H9 (cell line): ENCODE data around the gene ZNF70. TPM values are rescaled to one million over a fixed set of nuclear protein-coding genes. Genes with fewer than 3 reads are reported as not detected.

ENCODE experiments used
- DNase-seq: peaks from one replicate; pipeline ENCODE4 v3.0.0-alpha.2; 2017
- H2AFZ ChIP-seq: one replicate; pipeline ENCODE4 v1.6.1; 2013; ENCODE audit warnings: mild to moderate bottlenecking, low read length, control low read depth, moderate library complexity
- H2AK5ac ChIP-seq: 2 replicates; pipeline ENCODE4 v1.6.1; 2013; ENCODE audit warnings: low read length, control low read depth, mixed read lengths; ENCODE audit not compliant: insufficient read length
- H2BK120ac ChIP-seq: one replicate; pipeline ENCODE4 v1.6.1; 2013; ENCODE audit warnings: low read depth, mild to moderate bottlenecking, low read length, control low read depth, inconsistent platforms; ENCODE audit not compliant: poor library complexity, severe bottlenecking
- H2BK12ac ChIP-seq: 2 replicates; pipeline ENCODE4 v1.6.1; 2013; ENCODE audit warnings: low read length, control low read depth, mixed read lengths, low read depth; ENCODE audit not compliant: insufficient read length
- H2BK15ac ChIP-seq: 2 replicates; pipeline ENCODE4 v1.6.1; 2013; ENCODE audit warnings: low read depth, low read length, control low read depth
- H2BK20ac ChIP-seq: one replicate; pipeline ENCODE4 v1.6.1; 2013; ENCODE audit warnings: low read depth, mild to moderate bottlenecking, low read length, control low read depth, inconsistent platforms; ENCODE audit not compliant: poor library complexity, severe bottlenecking
- H2BK5ac ChIP-seq: 2 replicates; pipeline ENCODE4 v1.6.1; 2013; ENCODE audit warnings: low read length, control low read depth, mixed read lengths; ENCODE audit not compliant: insufficient read length
- H3K14ac ChIP-seq: 2 replicates; pipeline ENCODE4 v1.6.1; 2013; ENCODE audit warnings: low read length, control low read depth; ENCODE audit not compliant: insufficient read depth
- H3K18ac ChIP-seq: 2 replicates; pipeline ENCODE4 v1.6.1; 2013; ENCODE audit warnings: low read depth, mild to moderate bottlenecking, mixed read lengths, low read length, control low read depth; ENCODE audit not compliant: insufficient read length
- H3K23ac ChIP-seq: 2 replicates; pipeline ENCODE4 v1.6.1; 2013; ENCODE audit warnings: low read length, control low read depth, mixed read lengths, low read depth; ENCODE audit not compliant: insufficient read length
- H3K23me2 ChIP-seq: 2 replicates; pipeline ENCODE4 v1.6.1; 2013; ENCODE audit warnings: low read depth, mild to moderate bottlenecking, mixed read lengths, low read length, control low read depth; ENCODE audit not compliant: insufficient read length, poor library complexity, severe bottlenecking
- H3K27ac ChIP-seq: 2 replicates; pipeline ENCODE4 v1.5.1; 2013; ENCODE audit warnings: low read length, control low read depth, mixed read lengths, low read depth; ENCODE audit not compliant: insufficient read length
- H3K27me3 ChIP-seq: 2 replicates; pipeline ENCODE4 v1.6.1; 2013; ENCODE audit warnings: low read length, control low read depth, inconsistent platforms; ENCODE audit not compliant: insufficient read depth
- H3K4ac ChIP-seq: 2 replicates; pipeline ENCODE4 v1.6.1; 2013; ENCODE audit warnings: low read depth, mild to moderate bottlenecking, control low read depth, inconsistent platforms, low read length, moderate library complexity
- H3K4me1 ChIP-seq: 2 replicates; pipeline ENCODE4 v1.6.1; 2013; ENCODE audit warnings: low read length, control low read depth, inconsistent platforms; ENCODE audit not compliant: insufficient read depth
- H3K4me2 ChIP-seq: 2 replicates; pipeline ENCODE4 v1.6.1; 2013; ENCODE audit warnings: low read length, control low read depth, mixed read lengths; ENCODE audit not compliant: insufficient read length, insufficient read depth
- H3K56ac ChIP-seq: 2 replicates; pipeline ENCODE4 v1.6.1; 2013; ENCODE audit warnings: low read depth, mild to moderate bottlenecking, mixed read lengths, low read length, control low read depth; ENCODE audit not compliant: insufficient read length
- H3K79me1 ChIP-seq: 2 replicates; pipeline ENCODE4 v1.6.1; 2013; ENCODE audit warnings: low read depth, mild to moderate bottlenecking, moderate library complexity, low read length, control low read depth, inconsistent platforms; ENCODE audit not compliant: insufficient read depth, poor library complexity, severe bottlenecking
- H3K79me2 ChIP-seq: 2 replicates; pipeline ENCODE4 v1.6.1; 2013; ENCODE audit warnings: low read length, control low read depth, inconsistent platforms; ENCODE audit not compliant: insufficient read depth
- H3K9ac ChIP-seq: 2 replicates; pipeline ENCODE4 v1.6.1; 2013; ENCODE audit warnings: low read length, control low read depth, mixed read lengths; ENCODE audit not compliant: insufficient read length; ENCODE audit errors: extremely low read depth
- H3K9me3 ChIP-seq: one replicate; pipeline ENCODE4 v1.6.1; 2013; ENCODE audit warnings: low read depth, low read length, inconsistent platforms; ENCODE audit not compliant: control insufficient read depth
- H3T11ph ChIP-seq: one replicate; pipeline ENCODE4 v1.6.1; 2013; ENCODE audit warnings: mild to moderate bottlenecking, low read length, control low read depth, inconsistent platforms
- H4K20me1 ChIP-seq: one replicate; pipeline ENCODE4 v1.6.1; 2013; ENCODE audit not compliant: control insufficient read depth, insufficient read length, insufficient read depth
- H4K5ac ChIP-seq: 2 replicates; pipeline ENCODE4 v1.6.1; 2013; ENCODE audit warnings: low read depth, mild to moderate bottlenecking, mixed read lengths, low read length, control low read depth; ENCODE audit not compliant: insufficient read length
- H4K8ac ChIP-seq: replicated peaks from 2 replicates; pipeline ENCODE4 v1.6.1; 2013; ENCODE audit warnings: low read length, control low read depth, mixed read lengths, low read depth; ENCODE audit not compliant: insufficient read length
- H4K91ac ChIP-seq: 2 replicates; pipeline ENCODE4 v1.6.1; 2013; ENCODE audit warnings: low read depth, mild to moderate bottlenecking, moderate library complexity, mixed read lengths, low read length, control low read depth; ENCODE audit not compliant: insufficient read length
- H3K27ac Mint-ChIP-seq, 3 experiments: 2 replicates in 2 of 3; 3 replicates in 1 of 3; pipeline ENCODE4 v1.8.0; 2020 to 2021; ENCODE audit warnings: mixed read lengths in 3 of 3, mild to moderate bottlenecking in 1 of 3, moderate library complexity in 1 of 3
- H3K27me3 Mint-ChIP-seq: 2 replicates; pipeline ENCODE4 v1.8.0; 2021; ENCODE audit warnings: low read depth, mild to moderate bottlenecking, moderate library complexity, mixed read lengths
- H3K36me3 Mint-ChIP-seq, 3 experiments: 2 replicates in 2 of 3; 3 replicates in 1 of 3; pipeline ENCODE4 v1.8.0; 2020 to 2021; ENCODE audit warnings: low read depth in 3 of 3, mixed read lengths in 3 of 3; ENCODE audit not compliant: insufficient read depth in 1 of 3
- H3K4me1 Mint-ChIP-seq, 2 experiments: 2 replicates each; pipeline ENCODE4 v1.8.0; 2020; ENCODE audit warnings: mixed read lengths in 2 of 2
- H3K4me3 Mint-ChIP-seq, 2 experiments: 2 replicates in 1 of 2; 3 replicates in 1 of 2; pipeline ENCODE4 v1.8.0; 2020 to 2021; ENCODE audit warnings: mild to moderate bottlenecking in 2 of 2, mixed read lengths in 2 of 2, moderate library complexity in 1 of 2
- H3K9me3 Mint-ChIP-seq, 2 experiments: 2 replicates in 1 of 2; 3 replicates in 1 of 2; pipeline ENCODE4 v1.8.0; 2020; ENCODE audit warnings: mild to moderate bottlenecking in 2 of 2, mixed read lengths in 2 of 2, moderate library complexity in 1 of 2
- WGBS: extraction: QIAGEN DNeasy Blood & Tissue Kit; methylation state at CpG from one replicate; pipeline ENCODE4 v1.1.7; 2013; ENCODE audit warnings: missing lambda C conversion rate, low lambda C conversion rate, mixed read lengths; ENCODE audit not compliant: insufficient read length; ENCODE audit errors: extremely low coverage; 5-methylcytosine and 5-hydroxymethylcytosine counted together
- total RNA-seq: library from RNA; stranded (reverse); gene quantifications from 2 replicates; pipeline ENCODE4 v1.2.1, GENCODE V29; 2021
- TF ChIP-seq, protein P1 (sequence below): fragments of 200-600 bp; sonication (generic); conservative IDR thresholded peaks from 3 replicates; pipeline ENCODE4 v1.8.0; 2021; ENCODE audit warnings: antibody characterized with exemption, mild to moderate bottlenecking

The ZNF70 gene
- total RNA-seq, 1 experiment from 2014 or later = 3.5 TPM

DNA sequence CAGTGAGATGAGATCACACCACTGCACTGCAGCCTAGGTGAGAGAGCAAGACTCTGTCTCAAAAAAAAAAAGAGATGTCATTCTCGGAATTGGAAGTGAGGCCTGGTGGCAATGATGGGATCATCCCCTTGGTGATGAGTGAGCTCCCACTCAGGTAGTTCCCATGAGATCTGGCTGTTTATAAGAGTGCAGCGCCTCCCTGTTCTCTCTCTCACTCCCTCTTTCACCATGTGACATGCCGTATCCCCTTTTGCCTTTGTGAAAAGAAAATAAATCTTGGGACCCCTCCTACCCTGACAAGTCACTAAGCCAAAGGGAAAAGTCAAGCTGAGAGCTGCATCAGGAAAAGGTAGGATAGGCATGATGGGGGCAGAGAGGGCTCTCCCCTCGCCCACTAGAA lies 28.8 kb downstream of the ZNF70 start:
- Mint-ChIP-seq H3K4me1 (peaks cover 0 to 4% of the 10 kb centered on the region in 2 experiments; a peak in 2 of 4 replicates), H3K27me3 (peaks cover 8% of the 10 kb centered on the region), H3K9me3 (no peaks in the 10 kb centered on the region), H3K36me3 (no peaks in the 10 kb centered on the region), H3K27ac (no peak overlapping the region), H3K4me3 (no peak overlapping the region)
- Histone ChIP-seq H2BK12ac (no peak overlapping the region), H4K20me1 (no peaks in the 10 kb centered on the region), H3K79me2 (no peaks in the 10 kb centered on the region), H2BK120ac (no peak overlapping the region), H3K79me1 (no peaks in the 10 kb centered on the region), H2AK5ac (no peak overlapping the region), H3K56ac (no peak overlapping the region), H3T11ph (no peak overlapping the region), H3K23me2 (no peaks in the 10 kb centered on the region), H3K27ac (no peak overlapping the region), H3K4me2 (no peak overlapping the region), H2BK5ac (no peak overlapping the region), H3K4me1 (no peaks in the 10 kb centered on the region), H3K14ac (no peak overlapping the region), H4K5ac (no peak overlapping the region), H3K4ac (no peak overlapping the region), H3K23ac (no peak overlapping the region), H3K9ac (no peak overlapping the region), H4K91ac (no peak overlapping the region), H2AFZ (no peak overlapping the region), H3K18ac (no peak overlapping the region), H2BK15ac (no peak overlapping the region), H4K8ac (no peak overlapping the region), H3K27me3 (no peaks in the 10 kb centered on the region), H3K9me3 (no peaks in the 10 kb centered on the region), H2BK20ac (no peak overlapping the region)
- TF ChIP-seq, protein P1, sequence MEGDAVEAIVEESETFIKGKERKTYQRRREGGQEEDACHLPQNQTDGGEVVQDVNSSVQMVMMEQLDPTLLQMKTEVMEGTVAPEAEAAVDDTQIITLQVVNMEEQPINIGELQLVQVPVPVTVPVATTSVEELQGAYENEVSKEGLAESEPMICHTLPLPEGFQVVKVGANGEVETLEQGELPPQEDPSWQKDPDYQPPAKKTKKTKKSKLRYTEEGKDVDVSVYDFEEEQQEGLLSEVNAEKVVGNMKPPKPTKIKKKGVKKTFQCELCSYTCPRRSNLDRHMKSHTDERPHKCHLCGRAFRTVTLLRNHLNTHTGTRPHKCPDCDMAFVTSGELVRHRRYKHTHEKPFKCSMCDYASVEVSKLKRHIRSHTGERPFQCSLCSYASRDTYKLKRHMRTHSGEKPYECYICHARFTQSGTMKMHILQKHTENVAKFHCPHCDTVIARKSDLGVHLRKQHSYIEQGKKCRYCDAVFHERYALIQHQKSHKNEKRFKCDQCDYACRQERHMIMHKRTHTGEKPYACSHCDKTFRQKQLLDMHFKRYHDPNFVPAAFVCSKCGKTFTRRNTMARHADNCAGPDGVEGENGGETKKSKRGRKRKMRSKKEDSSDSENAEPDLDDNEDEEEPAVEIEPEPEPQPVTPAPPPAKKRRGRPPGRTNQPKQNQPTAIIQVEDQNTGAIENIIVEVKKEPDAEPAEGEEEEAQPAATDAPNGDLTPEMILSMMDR = no peak
- WGBS = no CpG with 5 or more reads among the region's 4 CpGs
- no peak for DNase-seq
